IPS DF 4.7 (cell line): Measurements from ENCODE around the gene HOXD12.

Experiments used
- DNase-seq: peaks from one replicate; pipeline ENCODE4 v3.0.0-alpha.2; 2013; ENCODE audit warnings: low spot score; ENCODE audit errors: extremely low read depth

Gene HOXD12

GRCh38 chr2:176147800-176148496 is 48.4 kb downstream of the HOXD12 start:
- DNase-seq = no peak

- DNase-seq = no peak
Measured at GRCh38 chr2:176148751-176149421, 49.3 kb downstream of the HOXD12 start.

- DNase-seq = no peak
Measured at GRCh38 chr2:176149481-176149938, 49.9 kb downstream of the HOXD12 start.

GRCh38 chr2:176149939-176150583 is 50.5 kb downstream of the HOXD12 start:
- no peak for DNase-seq

- DNase-seq = no peak
Measured at GRCh38 chr2:176150584-176151441, 51.2 kb downstream of the HOXD12 start.

- no peak for DNase-seq
Measured at GRCh38 chr2:176151442-176152287, 52.1 kb downstream of the HOXD12 start, which contains the start of gene HOXD4. Gene HOXD4, plus strand, starts transcription at chr2:176151550. Its CDS starts 84 bp downstream, at chr2:176151634.
